GM12865 (cell line): ENCODE data around the gene TMUB1.

Experiments
- DNase-seq: peaks from one replicate; pipeline ENCODE4 v3.0.0; 2010; ENCODE audit warnings: low read depth
- H3K4me3 ChIP-seq: 2 replicates; pipeline ENCODE4 v1.5.1; 2011; ENCODE audit warnings: mild to moderate bottlenecking, low read depth, low read length, control low read depth
- TF ChIP-seq, protein P1 (sequence below): IDR thresholded peaks from 2 replicates; pipeline ENCODE4 v1.5.1; 2011; ENCODE audit warnings: low read length, control low read depth, low read depth, inconsistent platforms; ENCODE audit not compliant: insufficient read depth; ENCODE audit errors: missing control alignments

Gene TMUB1

GRCh38 chr7:151102991-151103390 is 19.7 kb upstream of the TMUB1 start:
- no peak overlapping the region for H3K4me3 ChIP-seq
- TF ChIP-seq, protein P1, sequence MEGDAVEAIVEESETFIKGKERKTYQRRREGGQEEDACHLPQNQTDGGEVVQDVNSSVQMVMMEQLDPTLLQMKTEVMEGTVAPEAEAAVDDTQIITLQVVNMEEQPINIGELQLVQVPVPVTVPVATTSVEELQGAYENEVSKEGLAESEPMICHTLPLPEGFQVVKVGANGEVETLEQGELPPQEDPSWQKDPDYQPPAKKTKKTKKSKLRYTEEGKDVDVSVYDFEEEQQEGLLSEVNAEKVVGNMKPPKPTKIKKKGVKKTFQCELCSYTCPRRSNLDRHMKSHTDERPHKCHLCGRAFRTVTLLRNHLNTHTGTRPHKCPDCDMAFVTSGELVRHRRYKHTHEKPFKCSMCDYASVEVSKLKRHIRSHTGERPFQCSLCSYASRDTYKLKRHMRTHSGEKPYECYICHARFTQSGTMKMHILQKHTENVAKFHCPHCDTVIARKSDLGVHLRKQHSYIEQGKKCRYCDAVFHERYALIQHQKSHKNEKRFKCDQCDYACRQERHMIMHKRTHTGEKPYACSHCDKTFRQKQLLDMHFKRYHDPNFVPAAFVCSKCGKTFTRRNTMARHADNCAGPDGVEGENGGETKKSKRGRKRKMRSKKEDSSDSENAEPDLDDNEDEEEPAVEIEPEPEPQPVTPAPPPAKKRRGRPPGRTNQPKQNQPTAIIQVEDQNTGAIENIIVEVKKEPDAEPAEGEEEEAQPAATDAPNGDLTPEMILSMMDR: no peak
- no peak for DNase-seq

DNA sequence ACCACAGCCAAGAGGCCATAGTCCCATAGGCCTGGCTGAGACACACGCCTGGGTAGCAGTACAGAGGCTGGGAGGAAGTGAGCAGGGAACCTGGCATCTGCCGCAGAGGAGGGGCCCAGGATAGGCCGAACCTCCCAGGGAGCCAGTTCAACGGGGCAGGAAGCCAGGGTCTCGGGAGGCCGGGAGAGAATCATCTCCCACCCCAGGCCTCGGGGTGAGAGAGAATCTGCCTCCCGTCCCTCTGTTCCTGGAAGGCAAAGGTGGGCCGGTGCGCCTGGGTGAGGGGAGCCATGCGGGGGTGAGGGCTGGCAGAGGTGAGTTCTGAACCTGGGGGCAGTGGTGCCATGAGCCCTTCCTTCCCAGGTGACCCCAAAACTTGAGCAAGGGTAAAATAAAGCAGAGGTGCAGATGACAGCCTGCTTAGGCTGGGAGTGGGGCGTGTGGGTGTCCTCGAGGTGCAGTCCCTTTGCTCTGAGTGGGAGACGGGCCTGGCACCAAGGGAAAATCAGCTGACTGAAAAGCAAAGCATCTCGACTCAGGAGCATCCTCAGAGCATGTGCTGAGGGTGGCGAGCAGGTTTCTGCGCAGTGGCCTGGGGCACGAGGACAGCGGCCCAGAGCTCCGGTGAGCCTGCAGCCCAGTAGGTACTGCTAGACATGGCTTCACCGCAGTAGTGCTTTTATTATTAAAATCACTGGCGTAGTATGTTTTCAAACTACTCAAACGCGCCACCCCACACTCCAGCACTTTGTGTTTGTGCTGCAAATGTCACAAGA is 18.5 kb upstream of the TMUB1 start:
- TF ChIP-seq, protein P1: no peak
- no peak for DNase-seq
- no peak overlapping the region for H3K4me3 ChIP-seq

- no peak for DNase-seq
- no peak overlapping the region for H3K4me3 ChIP-seq
- TF ChIP-seq, protein P1: no peak
Observed at GRCh38 chr7:151100921-151101320, 17.6 kb upstream of the TMUB1 start.

GRCh38 chr7:151099486-151100211 is 16.4 kb upstream of the TMUB1 start:
- TF ChIP-seq, protein P1: no peak
- H3K4me3 ChIP-seq: no peak overlapping the region
- DNase-seq: no peak

GRCh38 chr7:151095828-151096475 is 12.7 kb upstream of the TMUB1 start:
- H3K4me3 ChIP-seq: no peak overlapping the region
- TF ChIP-seq, protein P1: no peak
- DNase-seq: no peak

GRCh38 chr7:151095123-151095797 is 12.0 kb upstream of the TMUB1 start:
- no peak overlapping the region for H3K4me3 ChIP-seq
- no peak for DNase-seq
- TF ChIP-seq, protein P1: no peak
